Activated CD8-positive, alpha-beta T cell treated with anti-CD3 and anti-CD28 coated beads, Interleukin-2, amount 10 ng/mL, durations not matched to agents 7 days and 5 days (primary cell): ENCODE measurements around the gene TOLLIP. TPM values are rescaled to one million over a fixed set of nuclear protein-coding genes. Genes with fewer than 3 reads are reported as not detected.

Source experiments
- ATAC-seq: fragments of 150-1000 bp; cut with Tn5 transposase; one replicate; pipeline ENCODE4 v1.10.0; 2021; ENCODE audit warnings: moderate library complexity
- CTCF ChIA-PET: fragments of 350-600 bp; sonication (Branson Sonifier 250); formaldehyde crosslinking; loops from one replicate; lab custom pipeline; 2021; ENCODE audit warnings: antibody characterized with exemption; lab: Charles Lee
- POLR2A ChIA-PET: fragments of 350-600 bp; sonication (Branson Sonifier 250); formaldehyde crosslinking; loops from one replicate; lab custom pipeline; 2021; ENCODE audit warnings: antibody characterized with exemption; lab: Charles Lee
- DNase-seq: peaks from one replicate; pipeline ENCODE4 v3.0.0-alpha.2; 2020
- H3K27ac Mint-ChIP-seq: one replicate; pipeline ENCODE4 v1.8.0; 2021; ENCODE audit warnings: mild to moderate bottlenecking, mixed read lengths
- H3K27me3 Mint-ChIP-seq: one replicate; pipeline ENCODE4 v1.8.0; 2021; ENCODE audit warnings: low read depth, mixed read lengths
- H3K36me3 Mint-ChIP-seq: one replicate; pipeline ENCODE4 v1.8.0; 2021; ENCODE audit warnings: low read depth, mixed read lengths
- H3K4me1 Mint-ChIP-seq: one replicate; pipeline ENCODE4 v1.8.0; 2021; ENCODE audit warnings: low read depth, mixed read lengths
- H3K4me3 Mint-ChIP-seq: one replicate; pipeline ENCODE4 v1.8.0; 2021; ENCODE audit warnings: mild to moderate bottlenecking, mixed read lengths
- H3K9me3 Mint-ChIP-seq: one replicate; pipeline ENCODE4 v1.8.0; 2022; ENCODE audit warnings: mixed read lengths; ENCODE audit not compliant: insufficient read depth
- total RNA-seq, 2 experiments: library from RNA; stranded (reverse); gene quantifications; one replicate each; pipeline ENCODE4 v1.2.3, GENCODE V29; 2021

The TOLLIP gene
- total RNA-seq, 2 experiments from 2014 or later: 27.1 to 34.3 TPM

DNA sequence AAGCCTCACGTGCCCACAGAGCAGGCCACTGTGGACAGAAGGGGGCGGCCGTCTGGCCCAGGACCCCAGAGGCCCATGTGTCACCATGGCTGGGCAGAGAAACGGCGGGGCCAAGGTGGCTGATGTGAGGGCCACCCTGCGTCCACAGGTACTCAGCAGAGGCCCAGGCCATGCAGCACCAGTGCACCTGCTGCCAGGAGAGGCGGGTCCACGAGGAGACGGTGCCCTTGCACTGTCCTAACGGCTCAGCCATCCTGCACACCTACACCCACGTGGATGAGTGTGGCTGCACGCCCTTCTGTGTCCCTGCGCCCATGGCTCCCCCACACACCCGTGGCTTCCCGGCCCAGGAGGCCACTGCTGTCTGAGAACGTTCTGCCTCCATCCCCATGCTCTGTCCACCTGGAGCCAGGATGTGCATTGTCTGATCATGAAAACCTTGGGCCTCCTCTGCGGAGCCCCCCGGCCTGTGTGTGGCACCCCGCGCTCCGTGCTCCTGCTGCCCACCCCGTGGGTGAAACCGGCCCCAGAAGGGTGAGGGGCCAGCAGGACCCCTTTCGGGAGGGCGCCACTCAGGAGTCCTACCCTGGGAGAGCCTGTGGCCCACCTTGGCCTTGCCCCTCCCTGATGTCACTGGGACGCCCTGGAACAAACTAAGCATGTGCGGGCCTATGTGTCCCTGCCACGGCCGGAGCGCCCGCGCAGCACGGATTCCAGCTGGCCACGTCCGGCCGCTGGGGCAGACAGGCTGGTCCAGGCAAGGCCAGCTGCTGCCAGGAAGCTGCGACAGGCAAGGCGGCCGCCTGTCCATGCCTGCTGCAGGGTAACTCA, 48.0 kb downstream of the TOLLIP start:
- H3K4me3 Mint-ChIP-seq: peak overlapping the region; percentile 74
- no peaks in the 10 kb centered on the region for H3K27me3 Mint-ChIP-seq
- ATAC-seq: no peak
- ChIA-PET CTCF (interaction anchor here (1.5 kb wide), 1 partner anchor 313 kb away, joined by 9 read pairs; no protein-coding TSS in a partner anchor), POLR2A (interaction anchor here (1.2 to 2.0 kb wide), 2 partner anchors 13 to 48 kb away, joined by 4 to 12 read pairs; partner anchors contain the start of gene TOLLIP)
- H3K27ac Mint-ChIP-seq: peak overlapping the region; percentile 92
- H3K4me1 Mint-ChIP-seq: peaks cover 16% of the 10 kb centered on the region
- H3K9me3 Mint-ChIP-seq: peaks cover 3% of the 10 kb centered on the region
- DNase-seq: no peak
- H3K36me3 Mint-ChIP-seq: peaks cover 6% of the 10 kb centered on the region

GRCh38 chr11:1260620-1261019, 48.8 kb downstream of the TOLLIP start:
- peaks cover 6% of the 10 kb centered on the region for H3K36me3 Mint-ChIP-seq
- H3K27me3 Mint-ChIP-seq: no peaks in the 10 kb centered on the region
- ChIA-PET CTCF (no interaction called here), POLR2A (no interaction called here)
- peaks cover 16% of the 10 kb centered on the region for H3K4me1 Mint-ChIP-seq
- ATAC-seq (no peak), DNase-seq (no peak)
- no peak overlapping the region for H3K4me3 Mint-ChIP-seq
- no peak overlapping the region for H3K27ac Mint-ChIP-seq
- H3K9me3 Mint-ChIP-seq: peaks cover 3% of the 10 kb centered on the region

DNA sequence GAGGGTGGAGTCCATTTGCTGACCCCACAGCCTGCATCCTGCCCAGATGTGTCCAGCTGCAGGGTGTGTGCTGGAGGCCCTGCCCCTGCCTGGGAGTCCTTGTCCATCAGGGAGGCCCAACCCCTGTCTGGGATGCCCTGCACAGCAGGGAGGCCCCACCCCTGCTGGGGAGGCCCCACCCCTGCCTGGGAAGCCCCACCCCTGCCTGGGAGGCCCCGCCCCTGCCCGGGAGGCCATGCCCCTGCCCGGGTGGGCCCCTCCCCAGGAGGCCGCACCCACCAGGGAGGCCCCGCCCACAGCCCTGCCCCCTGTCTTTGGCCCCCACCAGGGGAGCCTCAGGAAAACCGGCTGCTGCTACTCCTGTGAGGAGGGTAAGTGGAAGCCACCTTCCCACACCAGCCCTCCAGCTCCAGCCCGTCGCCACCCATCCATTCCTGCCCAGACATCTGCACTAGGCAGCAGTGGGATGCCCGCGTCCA, 49.4 kb downstream of the TOLLIP start:
- Mint-ChIP-seq H3K9me3 (peaks cover 3% of the 10 kb centered on the region), H3K36me3 (peaks cover 6% of the 10 kb centered on the region), H3K27ac (no peak overlapping the region), H3K27me3 (no peaks in the 10 kb centered on the region), H3K4me3 (no peak overlapping the region), H3K4me1 (peaks cover 16% of the 10 kb centered on the region)
- POLR2A ChIA-PET: no interaction called here
- DNase-seq (peak; percentile 37), ATAC-seq (peak; percentile 43)
- CTCF ChIA-PET: no interaction called here

DNA sequence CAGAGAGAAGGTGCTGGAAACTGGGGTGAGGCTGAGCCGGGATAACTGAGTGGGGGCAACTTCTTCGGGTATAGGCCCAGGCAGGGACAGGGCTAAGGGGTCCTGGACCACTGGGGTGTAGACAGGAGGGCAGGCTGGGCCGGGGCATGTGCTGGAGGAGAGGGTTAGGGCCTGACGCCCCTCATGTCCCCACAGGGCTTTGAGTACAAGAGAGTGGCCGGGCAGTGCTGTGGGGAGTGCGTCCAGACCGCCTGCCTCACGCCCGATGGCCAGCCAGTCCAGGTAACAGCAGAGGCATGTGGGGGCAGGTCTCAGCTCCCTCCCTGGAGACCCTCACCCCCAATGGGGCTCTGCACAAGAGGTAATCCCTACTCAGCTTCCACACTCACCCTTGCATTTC, 49.9 kb downstream of the TOLLIP start:
- H3K4me1 Mint-ChIP-seq: peaks cover 15% of the 10 kb centered on the region
- POLR2A ChIA-PET: no interaction called here
- H3K27me3 Mint-ChIP-seq: no peaks in the 10 kb centered on the region

DNA sequence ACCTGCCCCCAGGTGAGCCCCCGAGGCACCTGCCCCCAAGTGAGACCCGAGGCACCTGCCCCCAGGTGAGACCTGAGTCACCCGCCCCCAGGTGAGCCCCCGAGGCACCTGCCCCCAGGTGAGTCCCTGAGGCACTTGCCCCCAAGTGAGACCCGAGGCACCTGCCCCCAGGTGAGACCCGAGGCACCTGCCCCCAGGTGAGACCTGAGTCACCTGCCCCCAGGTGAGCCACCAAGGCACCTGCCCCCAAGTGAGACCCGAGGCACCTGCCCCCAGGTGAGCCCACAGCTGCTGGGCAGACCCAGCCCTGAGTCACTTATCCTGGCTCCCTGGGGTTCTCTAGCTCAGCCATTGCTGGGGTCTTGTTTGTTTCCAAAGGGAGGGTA, 50.4 kb downstream of the TOLLIP start:
- ChIA-PET POLR2A (no interaction called here), CTCF (no interaction called here)
- H3K4me3 Mint-ChIP-seq: no peak overlapping the region
- no peaks in the 10 kb centered on the region for H3K27me3 Mint-ChIP-seq
- H3K36me3 Mint-ChIP-seq: no peaks in the 10 kb centered on the region
- H3K27ac Mint-ChIP-seq: no peak overlapping the region
- H3K9me3 Mint-ChIP-seq: no peaks in the 10 kb centered on the region
- peaks cover 10% of the 10 kb centered on the region for H3K4me1 Mint-ChIP-seq
- DNase-seq (no peak), ATAC-seq (no peak)

More for the DNA sequence above, 49.9 kb downstream of the TOLLIP start:
- no peak overlapping the region for H3K27ac Mint-ChIP-seq
- peaks cover 2% of the 10 kb centered on the region for H3K9me3 Mint-ChIP-seq
- H3K4me3 Mint-ChIP-seq: no peak overlapping the region
- peaks cover 2% of the 10 kb centered on the region for H3K36me3 Mint-ChIP-seq
- ATAC-seq: no peak
- CTCF ChIA-PET: no interaction called here
- DNase-seq: no peak

DNA sequence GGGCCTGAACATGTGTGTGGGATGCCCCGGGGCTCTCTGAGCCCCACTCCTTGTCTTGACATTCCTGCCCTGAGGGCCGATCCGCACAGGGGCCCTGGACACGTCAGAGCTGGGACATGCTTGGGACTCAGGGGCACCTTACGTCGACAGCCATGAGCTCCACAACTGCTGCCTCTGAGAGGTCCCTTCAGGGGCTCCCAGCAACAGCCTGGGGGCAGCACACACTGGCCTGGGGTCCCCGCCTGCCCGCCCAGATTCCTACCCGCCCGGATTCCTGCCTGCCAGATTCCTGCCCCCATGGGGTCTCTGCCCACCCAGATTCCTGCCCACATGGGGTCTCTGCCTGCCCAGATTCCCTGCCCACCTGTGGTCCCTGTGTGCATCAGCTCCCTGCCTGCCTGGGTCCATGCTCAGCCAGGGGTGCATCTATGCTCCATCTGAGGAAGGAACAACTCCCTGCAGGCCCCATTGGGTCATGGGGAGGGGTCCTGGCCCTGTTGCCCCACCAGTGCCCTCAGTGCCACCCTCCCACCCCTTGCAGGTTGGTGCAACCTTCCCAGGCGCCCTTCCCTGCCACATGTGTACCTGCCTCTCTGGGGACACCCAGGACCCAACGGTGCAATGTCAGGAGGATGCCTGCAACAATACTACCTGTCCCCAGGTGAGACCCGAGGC, 50.9 kb downstream of the TOLLIP start:
- Mint-ChIP-seq H3K4me1 (peaks cover 9% of the 10 kb centered on the region), H3K27me3 (no peaks in the 10 kb centered on the region), H3K36me3 (no peaks in the 10 kb centered on the region), H3K27ac (no peak overlapping the region), H3K4me3 (no peak overlapping the region), H3K9me3 (no peaks in the 10 kb centered on the region)
- ATAC-seq (no peak), DNase-seq (no peak)
- ChIA-PET CTCF (no interaction called here), POLR2A (interaction anchor here (0.8 kb wide), 1 partner anchor 10 kb away, joined by 3 read pairs; no protein-coding TSS in a partner anchor)

GRCh38 chr11:1257916-1258315, 51.5 kb downstream of the TOLLIP start:
- POLR2A ChIA-PET: interaction anchor here (0.8 kb wide), 1 partner anchor 10 kb away, joined by 3 read pairs; no protein-coding TSS in a partner anchor
- ATAC-seq (no peak), DNase-seq (no peak)
- CTCF ChIA-PET: no interaction called here
- Mint-ChIP-seq H3K4me3 (no peak overlapping the region), H3K27me3 (no peaks in the 10 kb centered on the region), H3K36me3 (no peaks in the 10 kb centered on the region), H3K9me3 (no peaks in the 10 kb centered on the region), H3K27ac (no peak overlapping the region), H3K4me1 (peaks cover 4% of the 10 kb centered on the region)

GRCh38 chr11:1257366-1257765, 52.1 kb downstream of the TOLLIP start:
- Mint-ChIP-seq H3K36me3 (no peaks in the 10 kb centered on the region), H3K4me1 (no peaks in the 10 kb centered on the region), H3K4me3 (no peak overlapping the region), H3K27ac (no peak overlapping the region), H3K9me3 (no peaks in the 10 kb centered on the region), H3K27me3 (no peaks in the 10 kb centered on the region)
- no peak for DNase-seq
- ChIA-PET CTCF (no interaction called here), POLR2A (no interaction called here)
- ATAC-seq: no peak

- CTCF ChIA-PET: no interaction called here
- H3K36me3 Mint-ChIP-seq: no peaks in the 10 kb centered on the region
- H3K27ac Mint-ChIP-seq: no peak overlapping the region
- H3K4me1 Mint-ChIP-seq: no peaks in the 10 kb centered on the region
- no peak for DNase-seq
- no peak overlapping the region for H3K4me3 Mint-ChIP-seq
- no peaks in the 10 kb centered on the region for H3K27me3 Mint-ChIP-seq
- H3K9me3 Mint-ChIP-seq: no peaks in the 10 kb centered on the region
- no peak for ATAC-seq
- POLR2A ChIA-PET: no interaction called here
Measured at GRCh38 chr11:1256257-1257045, 53.0 kb downstream of the TOLLIP start.

DNA sequence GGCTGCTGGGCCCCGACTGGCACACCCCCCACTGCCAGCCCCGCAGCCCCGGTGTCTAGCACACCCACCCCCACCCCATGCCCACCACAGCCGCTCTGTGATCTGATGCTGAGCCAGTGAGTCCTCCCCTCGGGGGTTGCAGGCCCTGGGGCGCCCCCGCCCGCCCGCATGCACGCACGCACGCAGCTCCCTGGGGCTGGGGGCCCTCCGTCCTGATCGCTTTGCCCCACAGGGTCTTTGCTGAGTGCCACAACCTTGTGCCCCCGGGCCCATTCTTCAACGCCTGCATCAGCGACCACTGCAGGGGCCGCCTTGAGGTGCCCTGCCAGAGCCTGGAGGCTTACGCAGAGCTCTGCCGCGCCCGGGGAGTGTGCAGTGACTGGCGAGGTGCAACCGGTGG, 54.3 kb downstream of the TOLLIP start:
- H3K4me3 Mint-ChIP-seq: no peak overlapping the region
- peaks cover 5% of the 10 kb centered on the region for H3K36me3 Mint-ChIP-seq
- CTCF ChIA-PET: no interaction called here
- H3K27me3 Mint-ChIP-seq: no peaks in the 10 kb centered on the region
- H3K9me3 Mint-ChIP-seq: no peaks in the 10 kb centered on the region
- ATAC-seq: no peak
- POLR2A ChIA-PET: no interaction called here
- no peaks in the 10 kb centered on the region for H3K4me1 Mint-ChIP-seq
- no peak overlapping the region for H3K27ac Mint-ChIP-seq
- no peak for DNase-seq

- Mint-ChIP-seq H3K36me3 (peaks cover 5% of the 10 kb centered on the region), H3K4me3 (no peak overlapping the region), H3K4me1 (no peaks in the 10 kb centered on the region), H3K27me3 (no peaks in the 10 kb centered on the region), H3K9me3 (no peaks in the 10 kb centered on the region), H3K27ac (no peak overlapping the region)
- DNase-seq: no peak
- ChIA-PET CTCF (no interaction called here), POLR2A (no interaction called here)
- no peak for ATAC-seq
Measured at GRCh38 chr11:1254733-1255132, 54.7 kb downstream of the TOLLIP start.
